Epithelial cell of esophagus (primary cell): ENCODE results near the gene RALGPS1.

Experiments
- DNase-seq: peaks from one replicate; pipeline ENCODE4 v3.0.0; 2010; ENCODE audit warnings: low read depth
- H3K4me3 ChIP-seq: 2 replicates; pipeline ENCODE4 v1.5.1; 2011; ENCODE audit warnings: mild to moderate bottlenecking, low read length, control low read depth
- TF ChIP-seq, protein P1 (sequence below): IDR thresholded peaks from 2 replicates; pipeline ENCODE4 v1.5.1; 2011; ENCODE audit warnings: low read depth, mild to moderate bottlenecking, low read length, control low read depth, inconsistent platforms; ENCODE audit not compliant: insufficient read depth; ENCODE audit errors: missing control alignments

Gene RALGPS1

DNA sequence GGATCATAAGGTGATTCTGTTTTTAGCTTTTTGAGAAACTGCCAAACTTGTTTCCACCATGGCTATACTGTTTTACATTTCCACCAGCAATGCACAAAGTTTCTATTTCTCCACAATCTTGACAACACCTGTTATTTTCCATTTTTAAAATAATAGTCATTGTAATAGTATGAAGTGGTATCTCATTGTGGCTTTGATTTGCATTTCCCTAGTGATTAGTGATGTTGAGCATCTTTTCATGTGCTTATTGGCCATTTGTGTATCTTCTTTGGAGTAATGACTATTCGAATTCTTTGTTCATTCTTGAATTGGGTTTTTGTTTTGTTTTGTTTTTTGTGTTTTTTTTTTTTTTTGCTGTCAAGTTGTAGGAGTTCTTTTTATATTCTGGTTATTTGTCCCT lies 354.9 kb downstream of the RALGPS1 start:
- DNase-seq = no peak
- H3K4me3 ChIP-seq = no peak overlapping the region
- TF ChIP-seq, protein P1, sequence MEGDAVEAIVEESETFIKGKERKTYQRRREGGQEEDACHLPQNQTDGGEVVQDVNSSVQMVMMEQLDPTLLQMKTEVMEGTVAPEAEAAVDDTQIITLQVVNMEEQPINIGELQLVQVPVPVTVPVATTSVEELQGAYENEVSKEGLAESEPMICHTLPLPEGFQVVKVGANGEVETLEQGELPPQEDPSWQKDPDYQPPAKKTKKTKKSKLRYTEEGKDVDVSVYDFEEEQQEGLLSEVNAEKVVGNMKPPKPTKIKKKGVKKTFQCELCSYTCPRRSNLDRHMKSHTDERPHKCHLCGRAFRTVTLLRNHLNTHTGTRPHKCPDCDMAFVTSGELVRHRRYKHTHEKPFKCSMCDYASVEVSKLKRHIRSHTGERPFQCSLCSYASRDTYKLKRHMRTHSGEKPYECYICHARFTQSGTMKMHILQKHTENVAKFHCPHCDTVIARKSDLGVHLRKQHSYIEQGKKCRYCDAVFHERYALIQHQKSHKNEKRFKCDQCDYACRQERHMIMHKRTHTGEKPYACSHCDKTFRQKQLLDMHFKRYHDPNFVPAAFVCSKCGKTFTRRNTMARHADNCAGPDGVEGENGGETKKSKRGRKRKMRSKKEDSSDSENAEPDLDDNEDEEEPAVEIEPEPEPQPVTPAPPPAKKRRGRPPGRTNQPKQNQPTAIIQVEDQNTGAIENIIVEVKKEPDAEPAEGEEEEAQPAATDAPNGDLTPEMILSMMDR = no peak
